Stimulated activated CD4-positive, alpha-beta T cell treated with anti-CD3 and anti-CD28 coated beads, Interleukin-4, amount 100 ng/mL, for 24 hours (primary cell): ENCODE results near the gene SCYL3.
"Not testable (repeated sequence)": the region's sequence is repeated elsewhere in the genome, so short reads cannot be mapped to it uniquely, and the experiment has no call there.

Experiments
- DNase-seq: peaks from one replicate; pipeline ENCODE4 v3.0.0-alpha.2; 2020

The SCYL3 gene

GRCh38 chr1:169867012-169867675, 26.6 kb downstream of the SCYL3 start:
- DNase-seq = no peak

- DNase-seq = no peak
These were observed 27.1 kb downstream of the SCYL3 start for GRCh38 chr1:169866577-169866976.

GRCh38 chr1:169864531-169864930, 29.2 kb downstream of the SCYL3 start:
- not testable (repeated sequence) for DNase-seq

GRCh38 chr1:169860750-169861149, 32.9 kb downstream of the SCYL3 start:
- DNase-seq = no peak

- DNase-seq = no peak
These were observed 33.5 kb downstream of the SCYL3 start for GRCh38 chr1:169860187-169860586.

- no peak for DNase-seq
These were observed 34.7 kb downstream of the SCYL3 start for GRCh38 chr1:169859001-169859400.

- no peak for DNase-seq
These were observed 35.2 kb downstream of the SCYL3 start for GRCh38 chr1:169858467-169858866.

GRCh38 chr1:169853341-169853740, 40.4 kb downstream of the SCYL3 start:
- no peak for DNase-seq

- no peak for DNase-seq
These were observed 44.2 kb downstream of the SCYL3 start for GRCh38 chr1:169849346-169850022.

- no peak for DNase-seq
These were observed 45.2 kb downstream of the SCYL3 start for GRCh38 chr1:169848456-169848855.

- no peak for DNase-seq
These were observed 48.6 kb downstream of the SCYL3 start for GRCh38 chr1:169844941-169845608.

GRCh38 chr1:169838942-169839341, 54.8 kb downstream of the SCYL3 start:
- no peak for DNase-seq

- DNase-seq = no peak
These were observed 57.5 kb downstream of the SCYL3 start for GRCh38 chr1:169836198-169836597.

GRCh38 chr1:169835647-169836046, 58.0 kb downstream of the SCYL3 start:
- DNase-seq = no peak

- no peak for DNase-seq
These were observed 58.8 kb downstream of the SCYL3 start for GRCh38 chr1:169834869-169835268.

- DNase-seq = no peak
These were observed 60.4 kb downstream of the SCYL3 start for GRCh38 chr1:169833179-169833901.

GRCh38 chr1:169829671-169830070, 64.0 kb downstream of the SCYL3 start:
- DNase-seq = no peak

GRCh38 chr1:169824153-169824552, 69.5 kb downstream of the SCYL3 start:
- DNase-seq = no peak

GRCh38 chr1:169821500-169821899, 72.2 kb downstream of the SCYL3 start:
- DNase-seq = no peak

- no peak for DNase-seq
These were observed 77.1 kb downstream of the SCYL3 start for GRCh38 chr1:169816617-169817016.

GRCh38 chr1:169814265-169814664, 79.4 kb downstream of the SCYL3 start:
- DNase-seq = no peak

GRCh38 chr1:169812131-169812530, 81.6 kb downstream of the SCYL3 start:
- DNase-seq = no peak

GRCh38 chr1:169811418-169812035, 82.2 kb downstream of the SCYL3 start:
- DNase-seq = not testable (repeated sequence)
